Measurements from ENCODE around the gene ULBP2. TPM values are rescaled to one million over a fixed set of nuclear protein-coding genes. Genes with fewer than 3 reads are reported as not detected.
"Not testable (repeated sequence)": the region's sequence is repeated elsewhere in the genome, so short reads cannot be mapped to it uniquely, and the experiment has no call there.

ULBP2 gene
- total RNA-seq, 2 donors from 2014 or later, result 0.31 TPM; not detected in 1

- intact Hi-C loops (cut with DNase I, micrococcal nuclease), result loop anchor here (10.0 kb wide), 2 partner anchors 79 to 209 kb away; partner anchors contain the start of gene LATS1 (in 1 of the 2)
- DNase-seq, result no peak
- no peak for ATAC-seq
Measured at GRCh38 chr6:149923327-149923986, 18.4 kb upstream of the ULBP2 start.

GRCh38 chr6:149924206-149924932 is 17.4 kb upstream of the ULBP2 start:
- ATAC-seq (no peak), DNase-seq (no peak)
- intact Hi-C loops (cut with DNase I, micrococcal nuclease), result loop anchor here (10.0 kb wide), 2 partner anchors 80 to 210 kb away; partner anchors contain the start of gene LATS1 (in 1 of the 2)

- DNase-seq, result no peak
- ATAC-seq, result no peak
- intact Hi-C loops (cut with DNase I, micrococcal nuclease), result loop anchor here (5.0 to 10.0 kb wide), 3 partner anchors 80 to 210 kb away; partner anchors contain the start of gene LATS1 (in 1 of the 2)
Measured at GRCh38 chr6:149924933-149925252, 16.9 kb upstream of the ULBP2 start.

- intact Hi-C loops (cut with DNase I, micrococcal nuclease), result loop anchor here (5.0 to 10.0 kb wide), 3 partner anchors 81 to 211 kb away; partner anchors contain the start of gene LATS1 (in 1 of the 2)
- ATAC-seq (peak; percentile 48), DNase-seq (peak; percentile 49)
Measured at GRCh38 chr6:149925253-149925973, 16.4 kb upstream of the ULBP2 start.

- intact Hi-C loops (cut with DNase I, micrococcal nuclease), result loop anchor here (5.0 to 10.0 kb wide), 3 partner anchors 81 to 211 kb away; partner anchors contain the start of gene LATS1 (in 1 of the 2)
- peak; percentile 87 to 95 for DNase-seq
- peak; percentile 89 for ATAC-seq
Measured at GRCh38 chr6:149925974-149926777, 15.6 kb upstream of the ULBP2 start.

- not testable (repeated sequence) for ATAC-seq, DNase-seq
- intact Hi-C loops (cut with DNase I, micrococcal nuclease), result loop anchor here (5.0 to 10.0 kb wide), 3 partner anchors 82 to 212 kb away; partner anchors contain the start of gene LATS1 (in 1 of the 2)
Measured at GRCh38 chr6:149927025-149927424, 14.8 kb upstream of the ULBP2 start.

GRCh38 chr6:149929422-149929821 is 12.4 kb upstream of the ULBP2 start:
- intact Hi-C loops (cut with DNase I, micrococcal nuclease), result loop anchor here (5.0 to 10.0 kb wide), 3 partner anchors 85 to 215 kb away; partner anchors contain the start of gene LATS1 (in 1 of the 2)
- DNase-seq (no peak), ATAC-seq (no peak)

GRCh38 chr6:149931501-149931900 is 10.3 kb upstream of the ULBP2 start:
- intact Hi-C loops (cut with DNase I, micrococcal nuclease), result loop anchor here in 1 of 2 donors (10.0 kb wide), 1 partner anchor 73 kb away; no protein-coding TSS in a partner anchor
- no peak for DNase-seq

GRCh38 chr6:149933036-149933435 is 8.8 kb upstream of the ULBP2 start:
- no peak for ATAC-seq
- DNase-seq, result no peak
- intact Hi-C loops (cut with DNase I, micrococcal nuclease), result loop anchor here in 1 of 2 donors (10.0 kb wide), 1 partner anchor 72 kb away; no protein-coding TSS in a partner anchor

More at GRCh38 chr6:149931501-149931900, 10.3 kb upstream of the ULBP2 start:
- no peak for ATAC-seq

GRCh38 chr6:149933461-149933860 is 8.4 kb upstream of the ULBP2 start:
- intact Hi-C loops (cut with DNase I, micrococcal nuclease), result loop anchor here in 1 of 2 donors (10.0 kb wide), 1 partner anchor 71 kb away; no protein-coding TSS in a partner anchor

GRCh38 chr6:149934249-149935156 is 7.3 kb upstream of the ULBP2 start:
- intact Hi-C loops (cut with DNase I, micrococcal nuclease), result loop anchor here (2.0 to 10.0 kb wide), 2 partner anchors 70 to 84 kb away; no protein-coding TSS in a partner anchor
- peak; percentile 70 for ATAC-seq

More at GRCh38 chr6:149933461-149933860, 8.4 kb upstream of the ULBP2 start:
- DNase-seq, result no peak
- no peak for ATAC-seq

GRCh38 chr6:149935246-149935645 is 6.6 kb upstream of the ULBP2 start:
- ATAC-seq (no peak), DNase-seq (no peak)
- intact Hi-C loops (cut with DNase I, micrococcal nuclease), result loop anchor here (2.0 to 10.0 kb wide), 2 partner anchors 70 to 84 kb away; no protein-coding TSS in a partner anchor

More at GRCh38 chr6:149934249-149935156, 7.3 kb upstream of the ULBP2 start:
- DNase-seq, result peak in 1 of 2 donors; percentile 73

- ATAC-seq (no peak), DNase-seq (no peak)
- intact Hi-C loops (cut with DNase I, micrococcal nuclease), result loop anchor here (2.0 to 10.0 kb wide), 2 partner anchors 69 to 83 kb away; no protein-coding TSS in a partner anchor
Measured at GRCh38 chr6:149935668-149936067, 6.1 kb upstream of the ULBP2 start.

GRCh38 chr6:149936743-149937142 is 5.1 kb upstream of the ULBP2 start:
- DNase-seq, result no peak
- intact Hi-C loops (cut with DNase I, micrococcal nuclease), result loop anchor here in 1 of 2 donors (10.0 kb wide), 1 partner anchor 68 kb away; no protein-coding TSS in a partner anchor
- ATAC-seq, result no peak

GRCh38 chr6:149938013-149938570 is 3.7 kb upstream of the ULBP2 start:
- peak; percentile 40 for ATAC-seq
- not testable (repeated sequence) for DNase-seq
- intact Hi-C loops (cut with DNase I, micrococcal nuclease), result loop anchor here in 1 of 2 donors (10.0 kb wide), 1 partner anchor 67 kb away; no protein-coding TSS in a partner anchor
